Dedifferentiated amniotic fluid mesenchymal stem cell (primary cell): ENCODE results near the gene ZNF345.

Experiments
- DNase-seq: peaks from one replicate; pipeline ENCODE4 v3.0.0-alpha.2; 2016; ENCODE audit errors: extremely low spot score

Gene ZNF345

DNA sequence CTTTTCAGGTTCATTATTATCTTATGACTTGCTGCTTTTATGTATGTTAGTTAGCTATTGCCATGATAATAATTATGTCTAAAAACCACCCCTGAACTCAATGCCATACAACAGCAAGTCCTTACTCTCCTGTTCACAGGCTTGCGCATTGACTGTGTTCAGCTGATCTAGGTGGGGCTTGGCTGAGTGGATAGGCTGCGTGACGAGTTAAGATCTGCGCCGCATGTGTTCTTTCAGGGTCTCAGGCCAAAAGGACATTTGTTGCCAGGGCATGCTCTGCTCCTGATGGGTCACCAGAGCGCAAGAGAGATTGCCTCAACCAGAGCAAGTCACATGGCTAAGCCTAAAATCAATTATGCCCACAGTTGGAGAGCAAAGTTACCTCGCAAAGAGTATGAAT lies 66.3 kb downstream of the ZNF345 start:
- DNase-seq: no peak

DNA sequence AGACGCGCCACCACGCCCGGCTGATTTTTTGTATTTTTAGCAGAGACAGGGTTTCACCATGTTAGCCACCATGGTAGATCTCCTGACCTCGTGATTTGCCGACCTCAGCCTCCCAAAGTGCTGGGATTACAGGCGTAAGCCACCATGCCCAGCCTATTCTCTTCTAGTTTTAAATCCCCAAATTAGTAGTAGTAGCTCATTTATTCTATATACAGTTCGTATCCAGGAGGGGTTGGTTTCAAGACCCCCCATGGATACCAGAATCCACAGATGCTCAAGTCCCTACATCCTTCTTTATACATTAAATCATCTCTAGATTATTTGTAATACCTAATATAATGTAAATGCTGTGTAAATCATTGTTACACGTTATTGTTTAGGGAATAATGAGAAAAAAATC lies 67.4 kb downstream of the ZNF345 start:
- DNase-seq: no peak
